Heart right ventricle (tissue), 16 donors: ENCODE data around the gene ADAMTSL2. TPM values are rescaled to one million over a fixed set of nuclear protein-coding genes. Genes with fewer than 3 reads are reported as not detected.

Experiments
- ATAC-seq, 8 donors: fragments of 200-7000 bp; cut with Tn5 transposase; one replicate each; pipeline ENCODE4 v1.9.1; 2020; ENCODE audit warnings: mild to moderate bottlenecking in 8 of 8, moderate library complexity in 8 of 8, moderate number of reproducible peaks in 1 of 8
- DNase-seq, 2 donors: peaks; one replicate each; pipeline ENCODE4 v3.0.0-alpha.2; 2020
- H3K27ac ChIP-seq, 10 donors: fragments of 200-600 bp; sonication (generic) in 2 of 10; one replicate each; pipeline versions ENCODE4 v1.5.0 to v1.8.0; 2020 to 2022; ENCODE audit warnings: mild to moderate bottlenecking in 3 of 10
- H3K27me3 ChIP-seq, 7 donors: fragments of 200-600 bp; one replicate each; pipeline ENCODE4 v1.8.0; 2021 to 2022; ENCODE audit warnings: mild to moderate bottlenecking in 2 of 7
- H3K36me3 ChIP-seq, 9 donors: fragments of 200-600 bp; sonication (generic) in 1 of 9; one replicate each; pipeline versions ENCODE4 v1.5.0 to v1.8.0; 2020 to 2022; ENCODE audit warnings: mild to moderate bottlenecking in 2 of 9
- H3K4me1 ChIP-seq, 9 donors: fragments of 200-600 bp; sonication (generic) in 1 of 9; one replicate each; pipeline versions ENCODE4 v1.5.0 to v1.8.0; 2020 to 2022; ENCODE audit warnings: mild to moderate bottlenecking in 4 of 9
- H3K4me3 ChIP-seq, 10 donors: fragments of 200-600 bp; sonication (generic) in 2 of 10; one replicate each; pipeline versions ENCODE4 v1.5.0 to v1.8.0; 2020 to 2022; ENCODE audit warnings: mild to moderate bottlenecking in 7 of 10, moderate library complexity in 2 of 10
- H3K9me3 ChIP-seq, 11 donors: fragments of 200-600 bp in 10 of 11; sonication (generic) in 2 of 11; one replicate each; pipeline versions ENCODE4 v1.5.0 to v1.8.0; 2013 to 2022; ENCODE audit warnings: mild to moderate bottlenecking in 2 of 11, control low read depth in 1 of 11, moderate library complexity in 1 of 11
- CTCF ChIP-seq, 9 donors: fragments of 200-600 bp; sonication (generic) in 2 of 9; IDR thresholded peaks; one replicate each; pipeline versions ENCODE4 v1.5.0 to v1.8.0; 2021 to 2022; ENCODE audit warnings: antibody characterized with exemption in 9 of 9, mild to moderate bottlenecking in 5 of 9, moderate library complexity in 1 of 9
- WGBS, 2 donors: extraction: QIAGEN DNeasy Blood & Tissue Kit; methylation state at CpG; one replicate each; pipeline ENCODE4 v1.1.7; 2013; ENCODE audit warnings: inconsistent platforms in 1 of 2; 5-methylcytosine and 5-hydroxymethylcytosine counted together
- intact Hi-C, 10 donors: fragments of 100-400 bp; cut with DNase I; formaldehyde crosslinking; loops; one replicate each; pipeline versions ENCODE4 v1.11.1 to v1.14.2; 2022
- polyA plus RNA-seq, 2 donors: library from polyadenylated mRNA; stranded (reverse); fragments of 200-250 nt; gene quantifications; one replicate each; pipeline ENCODE4 v1.2.3, GENCODE V29; 2013
- total RNA-seq, 10 donors: library from RNA; stranded (reverse); fragmentation: NEBNext Ultra II Directional in 3 of 10; extraction: Animal tissue kit (Norgen Biotek cat#: 25700) in 3 of 10; gene quantifications; one replicate each; pipeline versions ENCODE4 v1.2.1 to v1.2.4, GENCODE V29; 2021 to 2023
- donor health status: Arrhythmogenic right ventricular cardiomyopathy.
- donor health status: ischemic (EF 13 %, LVEDD 7.1; RV severe dilation, severe dysfunction).
- donor health status: healthy with polysubstance abuse.
- donor health status: DM: no; HTN: yes; CAD: no.
- donor health status: DM: no; HTN: no; CAD: no.
- donor health status: ischemic (EF 25% LVEDD 6.9; RV normal size, moderate dysfunction).
- donor health status: ischemic (EF 25% LVEDD 5.7; RV mildly dilated, moderate dysfunction).
- donor health status: healthy.
- donor health status: DM: yes; HTN: yes; CAD: no.
- donor health status: Ischemic cardiomyopathy.
- donor health status: ischemic (EF 35%, LVEDD 5.7; RV mildly dilated, moderate dysfunction).
- donor health status: nonischemic (EF 11% LVEDD 7.7; RV severe dilation, severe dysfunction).
- donor health status: DM: yes; HTN: yes; CAD: no.
- donor health status: PGD.
- donor health status: ischemic (EF 29% LVEDD 5.4; RV normal size, mild dysfunction).
- donor health status: nonischemic (EF 23%, LVEDD 6.1; RV moderate dilation, normal function).

The ADAMTSL2 gene
- total and polyA plus RNA-seq, 12 donors: 2.0 to 9.1 (median 4.5) TPM

DNA sequence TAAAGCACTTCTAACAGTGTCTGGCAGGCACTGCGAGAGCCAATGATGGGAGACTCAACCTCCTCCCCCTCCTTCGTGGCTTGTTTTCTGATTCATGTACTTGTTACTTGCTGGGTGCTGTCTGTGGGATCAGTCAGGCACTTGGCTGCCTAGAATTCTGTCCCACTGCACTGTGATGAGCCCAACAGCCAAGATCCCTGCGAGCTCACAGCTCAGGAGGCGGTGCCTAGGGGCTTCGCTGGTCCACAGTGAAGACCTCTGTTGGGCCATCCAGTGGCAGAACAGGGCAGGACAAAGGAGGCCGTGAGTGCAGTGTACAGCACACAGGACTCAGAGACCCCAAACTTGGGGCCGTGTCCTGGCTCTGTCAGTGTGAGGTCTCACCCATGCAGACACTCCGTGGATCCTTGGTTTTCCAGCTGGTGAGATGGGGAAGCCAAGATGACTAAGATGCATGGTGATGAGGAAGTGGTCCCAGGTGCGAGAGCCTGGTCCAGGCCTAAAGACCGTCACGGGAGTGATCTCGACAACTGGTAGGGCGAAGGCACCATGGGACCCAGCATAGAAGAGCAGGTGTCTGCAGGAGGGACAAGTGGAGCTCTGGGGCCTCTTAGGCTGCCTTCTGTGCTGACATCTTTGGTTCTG, 29.2 kb upstream of the ADAMTSL2 start:
- Histone ChIP-seq H3K4me1 (peaks cover 7 to 38% (median 32%) of the 10 kb centered on the region in 9 donors), H3K9me3 (peaks cover 0 to 23% (median 19%) of the 10 kb centered on the region in 11 donors), H3K27ac (peak overlapping the region in 7 of 10 donors; percentile 3 to 73 (median 58)), H3K27me3 (no peaks in the 10 kb centered on the region), H3K4me3 (no peak overlapping the region), H3K36me3 (no peaks in the 10 kb centered on the region)
- WGBS, 2 donors: 83 to 90% methylated on average over 13 of the region's 13 CpGs
- DNase-seq (no peak), ATAC-seq (peak in 7 of 8 donors; percentile 7 to 35 (median 15))
- intact Hi-C loops: no loop called here
- no peak for TF ChIP-seq CTCF (IDR thresholded peaks at IDR 0.05)

DNA sequence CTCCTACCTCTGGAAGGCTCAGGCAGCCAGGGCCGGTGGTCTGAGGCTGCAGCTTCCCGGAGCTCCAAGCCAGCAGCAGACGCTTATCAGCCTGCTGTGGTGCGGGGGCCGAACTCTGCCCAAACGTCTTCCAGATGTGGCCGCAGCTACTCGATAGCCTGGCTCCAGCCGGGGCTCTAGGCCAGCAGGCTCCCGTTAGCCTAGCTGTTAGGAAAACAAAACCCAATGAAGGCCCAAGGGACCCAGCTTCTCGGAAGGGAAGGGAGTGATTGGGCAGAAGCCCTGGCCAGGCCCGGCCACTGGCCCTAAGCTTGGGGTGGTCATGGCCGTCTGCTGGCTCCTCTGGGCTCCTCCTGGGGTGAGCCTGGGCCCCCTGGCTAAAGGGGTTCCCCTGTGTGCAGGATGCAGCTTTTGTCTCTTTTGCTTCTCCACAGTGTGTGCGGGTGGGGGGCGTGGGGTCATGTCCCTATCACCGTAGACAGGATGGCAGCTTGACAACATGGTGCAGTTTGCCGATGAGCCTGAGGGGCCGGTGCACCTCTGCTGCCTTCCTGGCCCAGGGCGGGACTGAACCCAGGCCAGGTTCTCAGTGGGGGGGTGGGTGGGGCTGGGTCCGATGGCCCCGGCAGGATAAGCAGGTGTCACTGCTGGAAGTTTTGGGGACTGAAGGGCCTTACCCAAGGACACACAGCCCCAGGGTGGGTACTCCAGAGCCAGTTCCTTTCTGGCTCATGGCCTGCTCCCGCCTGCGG, 28.4 kb upstream of the ADAMTSL2 start:
- intact Hi-C loops: no loop called here
- 53 to 62% methylated on average over 23 of the region's 23 CpGs for WGBS, 2 donors
- DNase-seq (peak; percentile 76 to 79), ATAC-seq (peak; percentile 61 to 79 (median 74))
- no peak for TF ChIP-seq CTCF (IDR thresholded peaks at IDR 0.05)
- no peaks in the 10 kb centered on the region for H3K36me3 ChIP-seq
- no peaks in the 10 kb centered on the region for H3K27me3 ChIP-seq
- peaks cover 0 to 21% (median 18%) of the 10 kb centered on the region in 11 donors for H3K9me3 ChIP-seq
- peak overlapping the region in 9 of 10 donors; percentile 30 to 73 (median 58) for H3K27ac ChIP-seq
- no peak overlapping the region for H3K4me3 ChIP-seq
- peaks cover 7 to 38% (median 32%) of the 10 kb centered on the region in 9 donors for H3K4me1 ChIP-seq

- ATAC-seq: peak; percentile 35 to 60 (median 52)
- 67 to 74% methylated on average over 18 of the region's 18 CpGs for WGBS, 2 donors
- peak overlapping the region in 8 of 10 donors; percentile 30 to 73 (median 58) for H3K27ac ChIP-seq
Observed at GRCh38 chr9:133506653-133507038, 27.9 kb upstream of the ADAMTSL2 start.

More at GRCh38 chr9:133506653-133507038, 27.9 kb upstream of the ADAMTSL2 start:
- intact Hi-C loops: no loop called here
- Histone ChIP-seq H3K4me1 (peaks cover 7 to 38% (median 32%) of the 10 kb centered on the region in 9 donors), H3K4me3 (no peak overlapping the region), H3K36me3 (no peaks in the 10 kb centered on the region), H3K27me3 (no peaks in the 10 kb centered on the region), H3K9me3 (peaks cover 0 to 16% (median 12%) of the 10 kb centered on the region in 11 donors)
- TF ChIP-seq CTCF (IDR thresholded peaks at IDR 0.05): peak in 1 of 9 donors; percentile 20
- DNase-seq: peak in 1 of 2 donors; percentile 65
